Left forelimb (tissue), 1 donor: Measurements from ENCODE around the gene TCEA3.

Source experiments
- DNase-seq: peaks from one replicate; pipeline ENCODE4 v3.0.0-alpha.2; 2018; ENCODE audit warnings: low spot score

TCEA3 gene

DNA sequence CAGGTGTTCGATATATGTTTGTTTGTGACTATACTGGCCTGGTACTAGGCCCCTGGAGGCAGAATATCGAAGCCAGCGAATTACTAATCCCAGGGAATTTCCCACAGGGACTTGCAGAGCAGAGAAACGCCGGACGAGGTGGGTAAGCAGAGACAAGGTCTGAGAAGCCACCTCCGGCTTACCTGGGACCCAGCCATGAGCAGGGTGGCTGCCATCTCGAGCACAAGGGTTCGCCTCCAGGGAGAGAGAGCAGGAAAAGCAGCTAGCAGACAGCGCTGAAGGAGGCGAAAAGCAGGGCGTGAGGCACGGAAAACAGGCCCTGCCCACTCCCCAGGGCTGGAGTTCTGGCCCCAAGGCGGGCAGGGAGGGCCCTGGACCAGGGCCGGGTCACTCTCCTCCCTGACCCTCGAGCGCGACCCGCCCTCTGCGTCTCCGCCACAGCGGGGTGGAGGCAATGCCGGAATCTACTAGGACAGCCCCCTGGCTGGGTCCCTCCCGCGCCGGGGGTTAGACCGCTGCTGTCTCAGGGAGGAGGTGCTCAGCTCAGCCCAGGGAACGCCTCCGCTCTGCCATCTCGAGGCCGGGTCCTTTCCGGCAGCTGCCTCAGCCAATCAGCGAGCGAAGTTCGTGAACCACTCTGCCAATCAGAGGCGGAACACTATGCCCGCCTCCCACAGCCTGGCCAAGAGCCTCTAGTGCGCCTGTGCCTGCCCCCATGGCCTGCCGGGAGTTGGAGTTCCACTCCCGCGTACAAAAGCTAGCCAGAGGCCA is 56.6 kb downstream of the TCEA3 start:
- peak; percentile 98 for DNase-seq

DNA sequence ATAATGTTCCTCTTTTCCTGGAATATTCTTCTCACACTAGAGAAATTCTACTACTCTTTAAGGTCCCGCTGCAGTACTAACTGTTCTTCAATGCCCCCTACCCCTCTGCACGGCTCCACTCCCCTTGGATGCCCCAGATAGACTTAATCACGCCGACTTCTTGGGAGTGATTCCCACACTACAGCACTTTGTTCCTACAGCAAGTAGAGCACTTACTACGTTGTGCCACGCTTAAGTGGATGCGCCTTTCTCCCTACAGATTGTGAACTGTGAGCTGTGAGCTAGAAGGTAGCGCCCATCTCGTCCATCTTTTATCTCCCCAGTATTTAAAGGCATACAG is 57.1 kb downstream of the TCEA3 start:
- DNase-seq = no peak

- no peak for DNase-seq
Observed at GRCh38 chr1:23366598-23366997, 58.0 kb downstream of the TCEA3 start.

GRCh38 chr1:23366146-23366545 is 58.4 kb downstream of the TCEA3 start:
- DNase-seq = no peak

GRCh38 chr1:23362218-23362713 is 62.3 kb downstream of the TCEA3 start:
- no peak for DNase-seq

GRCh38 chr1:23358310-23358875 is 66.2 kb downstream of the TCEA3 start:
- no peak for DNase-seq

- no peak for DNase-seq
Observed at GRCh38 chr1:23357138-23357908, 67.2 kb downstream of the TCEA3 start.

DNA sequence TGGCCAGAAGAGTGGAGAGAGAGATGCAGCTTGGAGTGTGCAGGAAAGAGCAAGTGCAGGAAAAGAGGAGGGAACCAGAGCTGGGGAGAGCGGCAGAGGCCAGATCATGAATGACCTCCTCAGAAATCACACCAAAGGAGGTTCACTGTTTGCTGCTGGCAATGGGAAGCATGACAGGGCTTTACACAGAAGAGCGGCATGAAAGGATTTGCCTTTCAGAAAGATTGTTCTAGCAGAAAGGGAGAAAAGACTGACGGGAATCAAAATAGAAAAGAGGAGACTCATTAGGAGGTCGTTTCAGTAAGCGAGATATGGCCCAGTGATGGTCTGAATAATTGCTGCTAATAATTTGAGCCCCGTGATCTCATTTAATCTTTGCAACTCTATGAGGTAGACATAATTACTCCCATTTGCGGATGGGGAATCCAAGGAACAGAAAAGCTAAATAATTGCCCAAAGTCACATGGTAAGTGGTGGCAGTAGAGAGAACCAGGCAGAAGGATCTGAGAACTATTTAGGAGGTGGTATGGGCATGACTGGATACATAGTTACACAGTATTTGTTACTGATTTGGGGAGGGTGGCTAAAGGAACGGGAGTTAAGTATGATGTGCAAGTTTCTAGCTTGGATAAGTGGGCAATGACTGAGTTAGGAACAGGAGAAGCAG is 67.9 kb downstream of the TCEA3 start:
- DNase-seq = no peak

GRCh38 chr1:23354245-23354644 is 70.3 kb downstream of the TCEA3 start:
- no peak for DNase-seq

GRCh38 chr1:23352096-23352695 is 72.4 kb downstream of the TCEA3 start:
- DNase-seq = no peak

- no peak for DNase-seq
Observed at GRCh38 chr1:23345920-23346319, 78.6 kb downstream of the TCEA3 start.

DNA sequence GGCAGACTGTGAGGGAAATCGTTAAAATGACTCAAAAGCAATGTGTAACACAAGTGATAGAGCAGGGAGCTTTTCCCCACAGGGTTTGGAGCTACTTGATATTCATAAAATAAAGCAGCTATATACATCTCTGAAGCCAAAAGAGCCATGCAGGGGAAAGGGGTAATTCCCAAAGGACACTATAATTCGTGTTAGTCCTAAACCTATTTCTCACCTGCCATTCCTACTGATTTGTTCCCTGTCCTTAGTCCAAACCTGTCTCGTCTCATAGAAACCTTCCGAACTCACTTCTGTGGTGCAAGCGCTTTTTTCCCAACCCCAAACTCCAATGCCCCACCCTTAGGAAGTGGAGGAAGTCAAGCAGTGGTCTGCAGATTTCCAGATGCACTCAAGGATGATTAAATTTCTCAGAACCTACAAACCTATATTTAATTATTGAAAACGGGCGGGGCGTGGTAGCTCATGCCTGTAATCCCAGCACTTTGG is 79.5 kb downstream of the TCEA3 start:
- DNase-seq = no peak

- DNase-seq = peak; percentile 99
Observed at GRCh38 chr1:23344111-23344986, 80.2 kb downstream of the TCEA3 start, which contains the start of gene HNRNPR. HNRNPR (minus strand) TSS chr1:23344284; CDS start chr1:23341008, 3,276 bp downstream.

DNA sequence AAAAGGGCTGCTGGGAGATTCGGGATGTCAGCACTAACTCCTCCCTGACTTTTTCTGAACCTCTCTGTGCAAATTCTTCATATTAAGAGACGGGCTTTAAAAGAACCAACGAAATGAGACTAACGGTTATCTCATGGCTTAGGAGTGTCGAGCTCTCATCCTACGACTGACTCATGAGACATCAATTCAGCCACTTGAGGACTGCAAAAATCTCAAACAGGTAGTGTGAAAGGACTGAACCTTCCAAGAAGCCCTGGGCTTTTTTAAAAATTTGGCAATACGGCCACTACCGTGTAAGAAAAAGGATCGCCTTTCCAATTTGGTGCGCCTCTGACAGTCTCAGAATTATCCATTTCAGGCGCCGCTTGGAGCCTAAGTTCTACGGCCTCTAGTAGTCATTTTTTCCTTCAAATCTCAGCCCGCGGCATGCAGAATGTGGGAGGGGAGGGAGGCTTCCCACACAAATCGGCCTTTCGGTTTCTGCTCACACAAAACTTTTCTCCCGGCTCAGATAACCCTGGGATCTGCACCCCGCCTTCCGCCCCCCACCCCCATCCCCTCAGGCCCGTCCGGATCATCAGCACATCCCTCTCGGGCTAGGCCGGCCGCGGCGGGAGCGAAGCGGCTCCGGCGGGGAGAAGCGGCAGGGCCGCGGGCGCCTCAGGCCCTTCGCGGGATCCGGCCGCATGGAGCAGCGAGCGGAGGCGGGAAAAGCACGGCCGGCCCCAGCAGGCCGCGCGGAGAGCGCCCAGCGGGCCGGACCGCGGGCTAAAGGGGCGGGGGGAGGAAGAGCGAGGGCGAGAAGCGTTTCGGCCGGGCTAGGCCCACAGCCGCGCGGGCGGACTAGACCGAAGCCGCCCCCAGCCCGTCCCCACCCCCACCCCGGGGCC is 81.1 kb downstream of the TCEA3 start:
- DNase-seq = no peak

GRCh38 chr1:23341931-23342692 is 82.4 kb downstream of the TCEA3 start:
- DNase-seq = no peak

DNA sequence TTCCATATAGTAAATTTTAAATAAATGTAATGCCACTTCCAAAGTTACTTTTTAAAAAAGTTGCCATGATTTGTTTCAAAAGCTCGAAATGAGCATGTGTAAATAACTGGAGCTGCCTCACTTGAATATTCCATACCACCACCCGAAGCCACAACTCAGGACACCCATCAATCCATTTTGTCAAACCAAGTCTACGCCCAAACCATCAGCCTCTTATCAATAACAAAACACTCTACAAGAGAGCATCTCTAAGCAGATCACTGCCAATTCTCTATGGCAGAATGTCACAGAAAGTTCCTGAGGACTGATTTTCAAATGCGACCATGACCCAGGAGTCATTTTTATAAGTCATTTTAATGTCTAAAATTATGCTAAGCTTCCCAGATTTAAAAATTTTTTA is 84.9 kb downstream of the TCEA3 start:
- DNase-seq = no peak

- DNase-seq = no peak
Observed at GRCh38 chr1:23337869-23338268, 86.7 kb downstream of the TCEA3 start.

DNA sequence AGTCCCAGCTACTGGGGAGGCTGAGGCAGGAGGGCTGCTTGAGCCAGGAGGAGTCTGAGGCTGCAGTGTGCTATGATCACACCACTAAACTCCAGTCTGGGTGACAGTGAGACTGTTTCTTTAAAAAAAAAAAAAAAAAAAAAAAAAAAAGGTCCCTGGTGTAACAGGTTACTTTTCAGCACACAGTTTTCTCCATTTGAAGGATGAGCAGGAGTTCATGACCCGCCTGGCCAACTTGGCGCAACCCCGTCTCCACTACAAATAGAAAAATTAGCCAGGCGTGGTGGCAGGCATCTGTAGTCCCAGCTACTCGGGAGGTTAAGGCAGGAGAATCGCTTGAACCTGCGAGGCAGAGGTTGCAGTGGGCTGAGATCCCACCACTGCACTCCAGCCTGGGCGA is 92.8 kb downstream of the TCEA3 start:
- no peak for DNase-seq
